Activated CD4-positive, alpha-beta memory T cell treated with anti-CD3 and anti-CD28 coated beads for 36 hours (primary cell): ENCODE results near the gene AGMAT. TPM values are rescaled to one million over a fixed set of nuclear protein-coding genes. Genes with fewer than 3 reads are reported as not detected.

Experiments
- CTCF ChIA-PET: fragments of 350-600 bp; sonication (Branson Sonifier 250); formaldehyde crosslinking; loops from one replicate; lab custom pipeline; 2021; ENCODE audit warnings: antibody characterized with exemption, inconsistent platforms; lab: Charles Lee
- POLR2A ChIA-PET: fragments of 350-600 bp; sonication (Branson Sonifier 250); formaldehyde crosslinking; loops from one replicate; lab custom pipeline; 2021; ENCODE audit warnings: antibody characterized with exemption; lab: Charles Lee
- DNase-seq: peaks from one replicate; pipeline ENCODE4 v3.0.0-alpha.2; 2020
- H3K27ac Mint-ChIP-seq: one replicate; pipeline ENCODE4 v1.8.0; 2021; ENCODE audit warnings: mixed read lengths
- H3K27me3 Mint-ChIP-seq: one replicate; pipeline ENCODE4 v1.8.0; 2021; ENCODE audit warnings: mixed read lengths
- H3K36me3 Mint-ChIP-seq: one replicate; pipeline ENCODE4 v1.8.0; 2021; ENCODE audit warnings: mixed read lengths
- H3K4me1 Mint-ChIP-seq: one replicate; pipeline ENCODE4 v1.8.0; 2021; ENCODE audit warnings: low read depth, mixed read lengths
- H3K4me3 Mint-ChIP-seq: one replicate; pipeline ENCODE4 v1.8.0; 2021; ENCODE audit warnings: mild to moderate bottlenecking, mixed read lengths
- H3K9me3 Mint-ChIP-seq: one replicate; pipeline ENCODE4 v1.8.0; 2021; ENCODE audit warnings: mixed read lengths
- intact Hi-C: fragments of 100-400 bp; cut with micrococcal nuclease; formaldehyde crosslinking; loops from one replicate; pipeline ENCODE4 v1.15.1; 2023
- total RNA-seq, 2 experiments: library from RNA; stranded (reverse); gene quantifications; one replicate each; pipeline ENCODE4 v1.2.3, GENCODE V29; 2021

The AGMAT gene
- total RNA-seq, 2 experiments from 2014 or later, result 13.9 to 15.2 TPM

DNA sequence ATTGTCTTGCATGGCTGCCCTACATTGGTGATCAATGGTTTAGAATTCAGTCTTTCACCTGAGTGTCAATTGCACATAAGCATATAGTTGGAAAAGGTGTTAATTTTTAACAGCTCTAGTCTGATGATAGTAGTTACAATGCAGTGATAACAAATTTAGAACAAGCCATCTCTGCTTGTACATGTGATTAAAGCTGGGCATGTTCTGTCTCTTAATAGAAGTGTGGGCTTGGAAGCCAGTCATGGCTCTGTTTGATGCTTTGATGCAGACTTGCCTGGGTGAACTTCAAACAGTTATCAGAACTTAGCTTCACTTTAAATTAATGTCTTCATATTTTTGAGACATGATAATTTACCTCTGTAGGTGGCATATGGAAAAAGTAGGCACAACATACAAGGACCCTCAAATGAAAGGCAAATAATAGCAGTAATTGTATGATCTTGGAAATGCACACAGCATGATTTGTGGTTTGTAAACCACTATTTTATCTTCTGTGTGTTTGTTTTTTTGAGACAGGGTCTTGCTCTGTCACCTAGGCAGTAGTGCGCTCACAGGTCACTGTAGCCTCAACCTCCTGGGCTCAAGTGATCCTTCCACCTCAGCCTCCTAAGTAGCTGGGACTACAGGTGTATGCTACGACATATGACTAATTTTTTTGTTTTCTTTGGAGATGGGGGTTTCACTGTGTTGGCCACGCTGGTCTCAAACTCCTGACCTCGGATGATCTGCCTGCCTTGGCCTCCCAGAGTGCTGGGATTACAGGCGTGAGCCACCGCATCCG is 36.2 kb upstream of the AGMAT start:
- CTCF ChIA-PET, result interaction anchor here (0.6 kb wide), 1 partner anchor 27 kb away, joined by 3 read pairs; no protein-coding TSS in a partner anchor
- no peak for DNase-seq
- H3K4me3 Mint-ChIP-seq, result no peak overlapping the region
- peaks cover 54% of the 10 kb centered on the region for H3K4me1 Mint-ChIP-seq
- POLR2A ChIA-PET, result interaction anchor here (0.6 kb wide), 1 partner anchor 33 kb away, joined by 6 read pairs; no protein-coding TSS in a partner anchor
- no peaks in the 10 kb centered on the region for H3K27me3 Mint-ChIP-seq
- peaks cover 10% of the 10 kb centered on the region for H3K36me3 Mint-ChIP-seq
- H3K27ac Mint-ChIP-seq, result no peak overlapping the region
- no peaks in the 10 kb centered on the region for H3K9me3 Mint-ChIP-seq
- intact Hi-C loops, result no loop called here

DNA sequence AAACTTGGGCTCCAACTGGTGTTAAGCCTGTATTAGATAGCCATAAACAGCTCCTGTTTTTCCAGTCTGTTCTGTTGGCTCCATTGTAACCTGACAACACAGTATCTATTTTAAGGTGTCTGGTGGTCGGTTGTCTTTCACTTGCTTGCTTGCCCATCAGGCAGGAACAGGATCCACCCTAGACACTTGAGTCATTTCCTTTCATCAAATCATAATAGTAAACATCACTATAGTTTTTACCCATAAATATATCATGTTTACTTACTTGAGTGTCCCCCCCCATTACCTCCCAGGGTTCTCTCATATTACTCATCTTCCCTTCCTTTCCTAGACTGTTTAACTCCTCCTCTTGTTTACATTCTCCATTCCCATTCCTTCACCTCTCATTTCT is 35.3 kb upstream of the AGMAT start:
- no peak for DNase-seq
- H3K27me3 Mint-ChIP-seq, result no peaks in the 10 kb centered on the region
- intact Hi-C loops, result no loop called here
- H3K36me3 Mint-ChIP-seq, result peaks cover 10% of the 10 kb centered on the region
- no peaks in the 10 kb centered on the region for H3K9me3 Mint-ChIP-seq
- CTCF ChIA-PET, result interaction anchor here (0.6 kb wide), 1 partner anchor 26 kb away, joined by 3 read pairs; no protein-coding TSS in a partner anchor
- no peak overlapping the region for H3K4me3 Mint-ChIP-seq
- H3K4me1 Mint-ChIP-seq, result peaks cover 52% of the 10 kb centered on the region
- POLR2A ChIA-PET, result no interaction called here
- peak overlapping the region; percentile 59 for H3K27ac Mint-ChIP-seq

DNA sequence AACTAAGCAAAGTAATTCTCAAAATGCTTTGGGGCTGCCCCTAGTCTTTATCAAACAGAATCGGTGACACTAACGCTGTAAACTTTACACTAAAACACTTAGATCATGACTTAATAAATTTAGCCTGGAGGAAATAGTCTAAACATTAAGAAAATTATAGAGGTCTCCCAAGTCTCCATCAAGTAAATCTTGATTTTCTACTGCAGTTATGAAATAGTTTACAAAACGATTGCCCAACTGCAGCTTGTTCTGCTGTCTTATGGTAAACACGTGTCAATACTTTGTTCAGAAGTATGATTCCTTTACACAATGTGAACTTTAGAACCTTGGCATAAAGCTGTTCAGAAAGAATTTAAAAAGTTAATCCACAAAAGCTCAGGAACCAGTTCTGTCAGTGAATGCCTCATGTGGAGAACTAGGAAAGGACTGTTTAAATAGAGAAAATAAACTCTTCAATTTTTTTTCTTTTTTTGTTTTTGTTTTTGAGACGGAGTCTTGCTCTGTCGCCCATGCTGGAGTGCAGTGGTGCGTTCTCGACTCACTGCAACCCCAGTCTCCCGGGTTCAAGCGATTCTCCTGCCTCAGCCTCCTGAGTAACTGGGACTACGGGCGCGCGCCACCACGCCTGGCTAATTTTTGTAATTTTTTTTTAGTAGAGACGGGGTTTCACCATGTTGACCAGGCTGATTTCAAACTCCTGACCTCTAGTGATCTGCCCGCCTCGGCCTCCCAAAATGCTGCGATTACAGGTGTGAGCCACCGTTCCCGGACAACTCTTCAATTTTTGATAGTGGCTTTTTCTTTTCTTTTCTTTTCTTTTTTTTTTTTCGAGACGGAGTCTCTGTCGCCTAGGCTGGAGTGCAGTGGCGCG is 34.0 kb upstream of the AGMAT start:
- CTCF ChIA-PET, result interaction anchor here (0.7 to 1.4 kb wide), 5 partner anchors 8 to 122 kb away, joined by 3 to 5 read pairs (median 3); no protein-coding TSS in a partner anchor
- Mint-ChIP-seq H3K4me3 (peak overlapping the region; percentile 95), H3K27me3 (no peaks in the 10 kb centered on the region), H3K4me1 (peaks cover 42% of the 10 kb centered on the region), H3K36me3 (peaks cover 10% of the 10 kb centered on the region), H3K9me3 (no peaks in the 10 kb centered on the region), H3K27ac (peak overlapping the region; percentile 93)
- no peak for DNase-seq
- intact Hi-C loops, result loop anchor here (1.0 to 10.0 kb wide), 6 partner anchors 61 to 823 kb away; partner anchors contain the start of genes NECAP2 and SZRD1
- POLR2A ChIA-PET, result interaction anchor here (0.6 to 1.6 kb wide), 5 partner anchors 15 to 95 kb away, joined by 3 to 9 read pairs (median 3); no protein-coding TSS in a partner anchor

DNA sequence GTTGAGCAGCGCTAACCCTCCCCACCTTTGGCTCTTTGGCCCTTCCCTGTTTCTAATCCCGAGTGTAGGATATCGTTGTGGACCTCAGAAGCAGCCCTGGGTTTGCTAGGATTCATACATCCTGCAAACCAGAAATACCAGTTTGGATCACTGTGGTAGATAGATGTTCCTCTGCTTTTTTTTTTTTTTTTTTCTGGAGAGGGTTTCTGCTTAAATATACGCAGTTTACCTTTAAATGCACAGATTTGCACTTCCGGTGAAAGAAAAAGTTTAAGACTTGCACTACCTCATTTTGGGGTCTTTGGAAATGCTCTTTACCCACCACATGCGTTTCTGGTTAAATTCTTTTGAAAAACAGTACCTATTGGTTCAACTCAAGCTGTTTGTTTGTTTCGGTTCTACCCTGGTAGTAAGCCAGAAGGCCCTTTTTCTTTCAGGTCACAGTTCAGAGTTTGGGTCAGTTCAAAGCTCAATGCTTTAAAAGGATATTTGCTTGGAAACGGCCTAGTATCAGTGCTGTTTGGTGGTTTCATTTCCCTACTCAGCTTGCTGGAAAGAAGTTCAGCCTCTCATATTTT is 33.3 kb upstream of the AGMAT start:
- Mint-ChIP-seq H3K27ac (peak overlapping the region; percentile 93), H3K9me3 (no peaks in the 10 kb centered on the region), H3K36me3 (peaks cover 10% of the 10 kb centered on the region), H3K4me1 (peaks cover 42% of the 10 kb centered on the region), H3K4me3 (peak overlapping the region; percentile 95), H3K27me3 (no peaks in the 10 kb centered on the region)
- POLR2A ChIA-PET, result interaction anchor here (0.6 to 1.6 kb wide), 10 partner anchors 15 to 229 kb away, joined by 3 to 9 read pairs (median 3); partner anchors contain the start of gene SPEN
- intact Hi-C loops, result loop anchor here (1.0 to 10.0 kb wide), 6 partner anchors 62 to 824 kb away; partner anchors contain the start of genes NECAP2 and SZRD1
- CTCF ChIA-PET, result interaction anchor here (0.6 to 1.4 kb wide), 6 partner anchors 22 to 123 kb away, joined by 3 to 5 read pairs (median 3); partner anchors contain the start of gene AGMAT
- no peak for DNase-seq

DNA sequence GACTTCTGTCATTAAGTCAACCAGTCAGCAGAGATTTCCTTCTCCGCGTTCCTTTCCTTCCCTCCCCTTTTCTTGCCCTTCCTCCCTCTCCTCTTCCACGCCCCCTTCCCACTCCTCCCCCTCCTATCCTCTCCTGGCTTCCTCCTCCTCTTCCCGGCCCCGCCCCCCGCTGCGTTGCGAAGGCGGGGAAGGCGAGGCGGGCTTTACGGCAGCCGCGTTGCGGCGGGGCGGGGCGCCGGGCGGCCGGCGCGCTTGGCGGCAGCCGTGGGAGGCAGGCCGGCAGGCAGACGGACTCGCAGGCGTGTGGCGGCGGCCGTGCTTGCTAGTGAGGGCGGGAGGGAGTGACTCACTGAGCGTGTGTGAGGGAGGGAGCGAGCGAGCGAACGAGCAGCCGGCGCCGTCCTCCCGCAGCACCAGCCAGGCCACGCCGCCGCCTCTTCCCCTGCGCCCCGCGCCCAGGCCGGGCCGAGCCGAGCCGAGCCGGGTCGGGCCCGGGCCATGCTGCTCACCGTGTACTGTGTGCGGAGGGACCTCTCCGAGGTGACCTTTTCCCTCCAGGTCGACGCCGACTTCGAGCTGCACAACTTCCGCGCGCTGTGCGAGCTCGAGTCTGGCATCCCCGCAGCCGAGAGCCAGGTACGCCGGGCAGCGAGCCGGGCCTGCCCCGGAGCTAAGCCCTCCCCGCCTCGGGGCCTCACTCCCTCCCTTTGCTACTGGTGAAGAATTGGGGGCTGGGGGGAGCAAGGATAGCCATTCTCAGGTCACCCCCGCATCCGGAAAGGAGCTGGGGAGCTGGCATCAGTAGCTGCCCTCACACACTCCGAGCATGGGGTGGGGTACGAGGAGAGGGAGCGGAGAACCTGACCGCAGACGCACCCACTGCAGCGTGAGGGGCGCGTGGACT is 32.6 kb upstream of the AGMAT start, which contains the start of gene DDI2:
Gene DDI2 (plus strand): TSS at position 286 of the 904 bp plus-strand sequence. CDS start 213 bp downstream, at position 499.
- Mint-ChIP-seq H3K27me3 (no peaks in the 10 kb centered on the region), H3K27ac (peak within 1 kb of the TSS; percentile 93), H3K4me3 (peak within 1 kb of the TSS; percentile 95), H3K9me3 (no peaks in the 10 kb centered on the region), H3K4me1 (peaks cover 34% of the 10 kb centered on the region), H3K36me3 (peaks cover 10% of the 10 kb centered on the region)
- intact Hi-C loops, result loop anchor here (1.0 to 10.0 kb wide), 10 partner anchors 14 to 825 kb away; partner anchors contain the start of genes AGMAT, DNAJC16, NECAP2 and SPEN
- peak; percentile 96 for DNase-seq
- ChIA-PET CTCF (interaction anchor here (0.6 to 1.4 kb wide), 6 partner anchors 21 to 124 kb away, joined by 3 to 5 read pairs (median 3); partner anchors contain the start of gene AGMAT), POLR2A (interaction anchor here (0.6 to 1.6 kb wide), 10 partner anchors 14 to 239 kb away, joined by 3 to 9 read pairs (median 4); partner anchors contain the start of gene SPEN)

GRCh38 chr1:15616373-15617172 is 31.7 kb upstream of the AGMAT start:
- CTCF ChIA-PET, result no interaction called here
- POLR2A ChIA-PET, result interaction anchor here (0.6 to 1.2 kb wide), 6 partner anchors 13 to 220 kb away, joined by 3 read pairs; no protein-coding TSS in a partner anchor
- Mint-ChIP-seq H3K9me3 (no peaks in the 10 kb centered on the region), H3K36me3 (peaks cover 10% of the 10 kb centered on the region), H3K27ac (peak overlapping the region; percentile 93), H3K27me3 (no peaks in the 10 kb centered on the region), H3K4me1 (peaks cover 31% of the 10 kb centered on the region), H3K4me3 (peak overlapping the region; percentile 95)
- intact Hi-C loops, result loop anchor here (1.0 to 10.0 kb wide), 9 partner anchors 13 to 826 kb away; partner anchors contain the start of genes AGMAT, DNAJC16, NECAP2 and SPEN
- DNase-seq, result no peak

GRCh38 chr1:15610167-15610566 is 25.3 kb upstream of the AGMAT start:
- Mint-ChIP-seq H3K27ac (no peak overlapping the region), H3K4me3 (no peak overlapping the region), H3K36me3 (no peaks in the 10 kb centered on the region), H3K4me1 (no peaks in the 10 kb centered on the region), H3K9me3 (no peaks in the 10 kb centered on the region), H3K27me3 (no peaks in the 10 kb centered on the region)
- intact Hi-C loops, result loop anchor here (10.0 kb wide), 1 partner anchor 755 kb away; the partner anchor contains the start of gene SZRD1
- POLR2A ChIA-PET, result no interaction called here
- CTCF ChIA-PET, result no interaction called here
- DNase-seq, result no peak

- Mint-ChIP-seq H3K27ac (no peak overlapping the region), H3K27me3 (no peaks in the 10 kb centered on the region), H3K36me3 (no peaks in the 10 kb centered on the region), H3K4me1 (no peaks in the 10 kb centered on the region), H3K4me3 (no peak overlapping the region), H3K9me3 (no peaks in the 10 kb centered on the region)
- POLR2A ChIA-PET, result no interaction called here
- CTCF ChIA-PET, result no interaction called here
- intact Hi-C loops, result loop anchor here (10.0 kb wide), 1 partner anchor 755 kb away; the partner anchor contains the start of gene SZRD1
- DNase-seq, result no peak
Measured at GRCh38 chr1:15609631-15610030, 24.8 kb upstream of the AGMAT start.

DNA sequence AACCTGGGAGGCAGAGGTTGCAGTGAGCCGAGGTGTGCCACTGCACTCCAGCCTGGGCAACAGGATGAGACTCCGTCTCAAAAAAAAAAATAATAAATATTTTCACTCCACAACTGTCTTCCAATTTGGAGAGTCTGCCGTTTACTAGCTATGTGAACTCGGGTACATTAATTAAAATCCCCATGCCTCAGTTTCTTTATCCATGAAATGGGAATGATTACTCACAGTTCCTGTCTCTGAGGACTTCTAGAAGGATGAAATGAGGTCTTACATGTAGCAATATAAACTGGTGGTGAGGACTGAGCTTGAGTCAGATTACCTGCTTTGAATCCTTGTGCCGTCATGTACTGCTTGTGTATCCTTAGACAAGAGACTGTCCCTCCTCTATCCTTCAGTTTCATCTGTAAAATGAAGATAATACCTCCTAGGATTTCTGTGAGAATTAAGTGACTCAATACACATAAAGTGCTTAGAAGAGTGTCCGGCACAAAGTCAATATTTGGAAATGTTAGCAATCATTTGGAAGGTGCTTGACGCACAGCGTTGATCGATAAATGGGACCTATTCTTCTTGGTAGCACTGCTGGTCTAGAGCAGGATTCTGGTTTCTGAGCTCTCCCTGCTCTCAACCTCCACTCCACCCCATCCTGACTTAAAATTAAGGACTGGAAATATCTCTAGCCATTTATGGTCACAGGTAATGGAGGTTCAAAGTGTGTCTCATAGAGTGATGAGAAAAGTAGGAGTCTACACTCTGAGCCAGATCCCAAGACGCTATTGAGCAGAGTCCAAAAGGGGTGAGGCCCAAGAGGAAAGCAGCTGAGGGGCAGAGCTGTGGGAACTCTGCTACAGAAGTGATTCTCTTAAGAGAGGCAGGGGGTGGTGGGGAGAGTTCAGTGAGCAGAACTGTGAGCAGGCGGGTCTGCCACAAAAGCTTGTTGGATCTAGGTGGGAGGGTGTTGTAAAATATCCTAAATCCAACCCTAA is 20.8 kb upstream of the AGMAT start:
- H3K9me3 Mint-ChIP-seq, result peaks cover 6% of the 10 kb centered on the region
- H3K36me3 Mint-ChIP-seq, result no peaks in the 10 kb centered on the region
- H3K4me1 Mint-ChIP-seq, result peaks cover 11% of the 10 kb centered on the region
- intact Hi-C loops, result no loop called here
- ChIA-PET POLR2A (no interaction called here), CTCF (no interaction called here)
- no peak overlapping the region for H3K27ac Mint-ChIP-seq
- no peak overlapping the region for H3K4me3 Mint-ChIP-seq
- H3K27me3 Mint-ChIP-seq, result no peaks in the 10 kb centered on the region
- no peak for DNase-seq
